K562 (cell line): ENCODE results near the gene CEP128.

Experiments
- CTCF ChIP-seq, 3 experiments: IDR thresholded peaks in 2 of 3; conservative IDR thresholded peaks in 1 of 3; 2 replicates each; pipeline ENCODE4 v1.5.1; 2011 to 2012; ENCODE audit warnings: low read length in 3 of 3, mild to moderate bottlenecking in 3 of 3, control low read depth in 2 of 3, improper control_type of control experiment in 1 of 3, inconsistent platforms in 1 of 3, low read depth in 1 of 3, mixed read lengths in 1 of 3, moderate library complexity in 1 of 3; ENCODE audit not compliant: insufficient read depth in 2 of 3
- HDAC2 ChIP-seq: fragments of 450-650 bp; IDR thresholded peaks from 2 replicates; pipeline ENCODE4 v1.6.1; 2016; ENCODE audit warnings: mild to moderate bottlenecking
- MAFK ChIP-seq: IDR thresholded peaks from 2 replicates; pipeline ENCODE4 v1.6.1; 2011; ENCODE audit warnings: low read length, improper control_type of control experiment
- RFX5 ChIP-seq: IDR thresholded peaks from 2 replicates; pipeline ENCODE4 v1.6.1; 2011; ENCODE audit warnings: low read depth, mild to moderate bottlenecking, improper control_type of control experiment, low read length
- SIRT6 ChIP-seq: IDR thresholded peaks from one replicate; pipeline ENCODE4 v1.6.1; 2012; ENCODE audit warnings: low read depth, mild to moderate bottlenecking, control low read depth, inconsistent platforms, low read length, moderate library complexity
- ZBTB33 ChIP-seq: sonication (generic); formaldehyde crosslinking; IDR thresholded peaks from 2 replicates; pipeline ENCODE4 v1.8.1; 2023; ENCODE audit warnings: mild to moderate bottlenecking, missing genetic modification reagents
- ZNF766 ChIP-seq: fragments of 200-800 bp; sonication (Bioruptor generic); conservative IDR thresholded peaks from 2 replicates; pipeline ENCODE4 v1.6.1; 2016; ENCODE audit warnings: missing genetic modification characterization, missing compliant biosample characterization
- ZNF780A ChIP-seq: fragments of 250-450 bp; sonication (Bioruptor Pico); IDR thresholded peaks from 2 replicates; pipeline ENCODE4 v1.5.0; 2021; ENCODE audit warnings: mild to moderate bottlenecking
- TF ChIP-seq, protein P1 (sequence below): fragments of 450-650 bp; IDR thresholded peaks from 2 replicates; pipeline ENCODE4 v1.6.1; 2017; ENCODE audit warnings: antibody characterized with exemption, mild to moderate bottlenecking

GRCh38 chr14:80605536-80605935, 336.0 kb downstream of the CEP128 start:
- TF ChIP-seq HDAC2, result no peak
- TF ChIP-seq, protein P1, sequence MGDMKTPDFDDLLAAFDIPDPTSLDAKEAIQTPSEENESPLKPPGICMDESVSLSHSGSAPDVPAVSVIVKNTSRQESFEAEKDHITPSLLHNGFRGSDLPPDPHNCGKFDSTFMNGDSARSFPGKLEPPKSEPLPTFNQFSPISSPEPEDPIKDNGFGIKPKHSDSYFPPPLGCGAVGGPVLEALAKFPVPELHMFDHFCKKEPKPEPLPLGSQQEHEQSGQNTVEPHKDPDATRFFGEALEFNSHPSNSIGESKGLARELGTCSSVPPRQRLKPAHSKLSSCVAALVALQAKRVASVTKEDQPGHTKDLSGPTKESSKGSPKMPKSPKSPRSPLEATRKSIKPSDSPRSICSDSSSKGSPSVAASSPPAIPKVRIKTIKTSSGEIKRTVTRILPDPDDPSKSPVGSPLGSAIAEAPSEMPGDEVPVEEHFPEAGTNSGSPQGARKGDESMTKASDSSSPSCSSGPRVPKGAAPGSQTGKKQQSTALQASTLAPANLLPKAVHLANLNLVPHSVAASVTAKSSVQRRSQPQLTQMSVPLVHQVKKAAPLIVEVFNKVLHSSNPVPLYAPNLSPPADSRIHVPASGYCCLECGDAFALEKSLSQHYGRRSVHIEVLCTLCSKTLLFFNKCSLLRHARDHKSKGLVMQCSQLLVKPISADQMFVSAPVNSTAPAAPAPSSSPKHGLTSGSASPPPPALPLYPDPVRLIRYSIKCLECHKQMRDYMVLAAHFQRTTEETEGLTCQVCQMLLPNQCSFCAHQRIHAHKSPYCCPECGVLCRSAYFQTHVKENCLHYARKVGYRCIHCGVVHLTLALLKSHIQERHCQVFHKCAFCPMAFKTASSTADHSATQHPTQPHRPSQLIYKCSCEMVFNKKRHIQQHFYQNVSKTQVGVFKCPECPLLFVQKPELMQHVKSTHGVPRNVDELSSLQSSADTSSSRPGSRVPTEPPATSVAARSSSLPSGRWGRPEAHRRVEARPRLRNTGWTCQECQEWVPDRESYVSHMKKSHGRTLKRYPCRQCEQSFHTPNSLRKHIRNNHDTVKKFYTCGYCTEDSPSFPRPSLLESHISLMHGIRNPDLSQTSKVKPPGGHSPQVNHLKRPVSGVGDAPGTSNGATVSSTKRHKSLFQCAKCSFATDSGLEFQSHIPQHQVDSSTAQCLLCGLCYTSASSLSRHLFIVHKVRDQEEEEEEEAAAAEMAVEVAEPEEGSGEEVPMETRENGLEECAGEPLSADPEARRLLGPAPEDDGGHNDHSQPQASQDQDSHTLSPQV, result no peak
- TF ChIP-seq CTCF (IDR thresholded peaks at IDR 0.05 in 2 of 3, conservative IDR thresholded peaks at IDR 0.05 in 1 of 3; ENCODE audit: insufficient read depth in 2 of 3, low read depth in 1 of 3, low read length in 3 of 3), result no peak
- TF ChIP-seq ZNF780A (CRISPR knock-in tag), result no peak
- no peak for TF ChIP-seq MAFK
- TF ChIP-seq RFX5, result no peak
- no peak for TF ChIP-seq ZBTB33 (CRISPR knock-in tag)
- no peak for TF ChIP-seq ZNF766 (CRISPR knock-in tag)
- no peak for TF ChIP-seq SIRT6
